Activated T-cell treated with anti-CD3 and anti-CD28 coated beads, Interleukin-2, amount 50 U/mL, for 1 hour (primary cell): ENCODE results near the gene MICAL3.
"Not testable (repeated sequence)": the region's sequence is repeated elsewhere in the genome, so short reads cannot be mapped to it uniquely, and the experiment has no call there.

Experiments
- DNase-seq: peaks from one replicate; pipeline ENCODE4 v3.0.0-alpha.2; 2020

MICAL3 gene

GRCh38 chr22:18024276-18024939 lies at the start of gene MICAL3:
Gene MICAL3, minus strand, starts transcription at chr22:18024561. Its CDS starts 117,749 bp downstream, at chr22:17906812.
- DNase-seq = peak; percentile 75

GRCh38 chr22:18073927-18074326 lies 49.6 kb upstream of the MICAL3 start:
- DNase-seq = not testable (repeated sequence)

DNA sequence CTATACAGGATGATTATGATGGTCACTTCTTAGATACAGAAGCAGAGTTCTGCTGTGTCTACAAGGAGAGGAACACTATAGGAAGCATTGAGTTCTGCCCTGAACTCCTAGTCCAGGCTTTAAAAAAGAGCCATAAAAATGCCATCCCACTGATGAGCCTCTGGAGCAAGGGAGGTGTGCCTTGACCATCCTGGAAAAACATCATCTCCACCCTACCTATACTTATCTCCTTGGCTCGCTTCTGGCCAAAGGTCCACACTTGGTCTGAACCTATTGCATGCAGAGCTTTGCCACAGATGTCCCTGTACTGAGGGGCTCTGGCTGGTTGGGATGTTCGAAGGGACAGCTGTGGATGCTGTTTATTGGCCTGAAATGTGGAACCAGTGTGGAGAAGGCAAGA lies 49.1 kb upstream of the MICAL3 start:
- no peak for DNase-seq

- DNase-seq = no peak
These were observed 47.6 kb upstream of the MICAL3 start for GRCh38 chr22:18071968-18072310.

DNA sequence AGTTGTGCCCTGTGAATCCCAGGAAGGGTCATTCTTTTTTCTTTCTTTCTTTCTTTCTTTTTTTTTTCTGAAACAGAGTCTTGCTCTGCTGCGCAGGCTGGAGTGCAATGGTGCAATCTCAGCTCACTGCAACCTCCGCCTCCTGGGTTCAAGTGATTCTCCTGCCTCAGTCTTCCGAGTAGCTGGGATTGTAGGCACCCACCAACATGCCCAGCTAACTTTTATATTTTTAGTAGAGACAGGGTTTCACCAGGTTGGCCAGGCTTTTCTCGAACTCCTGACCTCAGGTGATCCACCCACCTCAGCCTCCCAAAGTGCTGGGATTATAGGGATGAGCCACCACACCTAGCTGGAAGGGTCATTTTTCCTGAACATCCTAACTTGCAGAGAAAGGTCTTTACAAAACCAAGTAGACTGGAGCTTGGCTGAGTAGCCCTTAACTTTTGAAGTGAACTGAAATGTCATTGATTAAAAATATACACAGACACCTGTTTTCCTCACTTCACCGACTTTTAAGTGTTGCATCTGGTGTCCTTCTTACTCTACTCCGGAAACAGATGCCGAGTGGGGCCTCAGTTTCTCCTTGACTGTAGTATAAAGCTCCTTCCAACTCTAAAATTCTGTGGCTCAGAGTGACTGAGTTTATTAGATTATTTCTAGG lies 47.1 kb upstream of the MICAL3 start:
- not testable (repeated sequence) for DNase-seq

GRCh38 chr22:18070556-18071306 lies 46.4 kb upstream of the MICAL3 start:
- no peak for DNase-seq

GRCh38 chr22:18070041-18070440 lies 45.7 kb upstream of the MICAL3 start:
- no peak for DNase-seq

- DNase-seq = no peak
These were observed 44.7 kb upstream of the MICAL3 start for GRCh38 chr22:18069041-18069440.

GRCh38 chr22:18068381-18068988 lies 44.1 kb upstream of the MICAL3 start:
- no peak for DNase-seq

- no peak for DNase-seq
These were observed 43.4 kb upstream of the MICAL3 start for GRCh38 chr22:18067548-18068341.

DNA sequence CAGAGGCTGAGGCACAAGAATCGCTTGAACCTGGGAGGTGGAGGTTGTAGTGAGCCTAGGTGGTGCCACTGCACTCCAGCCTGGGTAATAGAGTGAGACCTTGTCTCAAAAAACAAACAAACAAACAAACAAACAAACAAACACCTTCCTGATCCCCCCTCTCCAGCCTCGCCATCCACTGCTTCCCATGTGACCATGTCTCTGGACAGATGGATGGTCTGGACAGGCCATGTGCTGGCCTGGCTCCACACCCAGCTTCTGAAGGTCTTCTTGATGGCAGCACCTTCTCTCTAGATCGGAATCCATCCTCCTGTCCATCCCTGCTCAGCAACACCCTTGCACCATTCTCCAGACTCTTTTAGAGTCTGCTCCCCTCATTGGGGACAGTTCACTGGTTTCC lies 42.8 kb upstream of the MICAL3 start:
- DNase-seq = no peak

- no peak for DNase-seq
These were observed 42.0 kb upstream of the MICAL3 start for GRCh38 chr22:18066181-18066859.

DNA sequence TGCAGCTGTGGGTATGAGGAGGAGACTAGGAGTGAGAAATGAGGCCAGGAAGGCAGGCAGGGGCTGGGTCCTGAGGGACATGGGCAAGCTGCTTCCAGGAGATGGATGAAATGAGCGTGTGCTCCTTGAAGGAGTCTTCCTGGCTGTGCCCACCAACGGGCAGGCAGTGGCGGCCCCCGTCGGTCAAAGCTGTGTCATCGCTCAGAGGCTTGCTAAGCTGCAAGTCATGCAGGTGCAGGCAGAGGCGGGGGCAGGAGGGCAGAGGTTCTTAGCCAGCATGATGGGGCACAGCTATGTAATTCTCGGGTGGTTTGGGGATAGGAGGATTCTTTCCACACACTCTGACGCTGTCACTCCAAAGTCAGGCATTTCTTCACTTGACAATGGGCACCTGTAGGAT lies 40.9 kb upstream of the MICAL3 start:
- DNase-seq = no peak

DNA sequence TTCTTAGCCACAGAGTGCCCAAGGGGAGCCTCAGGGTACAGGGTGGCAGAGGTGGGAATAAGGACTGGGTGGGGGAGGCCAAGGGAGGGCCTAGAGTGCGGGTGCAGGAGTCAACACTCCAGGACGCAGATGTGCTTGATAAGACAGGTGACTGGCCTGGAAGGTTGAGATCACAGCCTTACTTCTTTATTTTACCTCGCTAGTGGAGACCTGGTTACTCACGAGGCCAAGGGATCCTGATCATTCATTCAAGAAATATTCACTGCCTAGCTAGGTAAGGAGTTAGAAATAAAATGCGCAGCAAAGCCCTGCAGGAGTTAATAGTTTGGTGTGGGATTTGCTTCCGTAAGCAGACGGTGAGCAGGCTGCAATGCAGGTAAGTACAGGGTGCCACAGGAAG lies 40.3 kb upstream of the MICAL3 start:
- DNase-seq = no peak

- not testable (repeated sequence) for DNase-seq
These were observed 39.4 kb upstream of the MICAL3 start for GRCh38 chr22:18063715-18064114.

GRCh38 chr22:18063306-18063705 lies 38.9 kb upstream of the MICAL3 start:
- DNase-seq = no peak

GRCh38 chr22:18062421-18062820 lies 38.1 kb upstream of the MICAL3 start:
- no peak for DNase-seq

DNA sequence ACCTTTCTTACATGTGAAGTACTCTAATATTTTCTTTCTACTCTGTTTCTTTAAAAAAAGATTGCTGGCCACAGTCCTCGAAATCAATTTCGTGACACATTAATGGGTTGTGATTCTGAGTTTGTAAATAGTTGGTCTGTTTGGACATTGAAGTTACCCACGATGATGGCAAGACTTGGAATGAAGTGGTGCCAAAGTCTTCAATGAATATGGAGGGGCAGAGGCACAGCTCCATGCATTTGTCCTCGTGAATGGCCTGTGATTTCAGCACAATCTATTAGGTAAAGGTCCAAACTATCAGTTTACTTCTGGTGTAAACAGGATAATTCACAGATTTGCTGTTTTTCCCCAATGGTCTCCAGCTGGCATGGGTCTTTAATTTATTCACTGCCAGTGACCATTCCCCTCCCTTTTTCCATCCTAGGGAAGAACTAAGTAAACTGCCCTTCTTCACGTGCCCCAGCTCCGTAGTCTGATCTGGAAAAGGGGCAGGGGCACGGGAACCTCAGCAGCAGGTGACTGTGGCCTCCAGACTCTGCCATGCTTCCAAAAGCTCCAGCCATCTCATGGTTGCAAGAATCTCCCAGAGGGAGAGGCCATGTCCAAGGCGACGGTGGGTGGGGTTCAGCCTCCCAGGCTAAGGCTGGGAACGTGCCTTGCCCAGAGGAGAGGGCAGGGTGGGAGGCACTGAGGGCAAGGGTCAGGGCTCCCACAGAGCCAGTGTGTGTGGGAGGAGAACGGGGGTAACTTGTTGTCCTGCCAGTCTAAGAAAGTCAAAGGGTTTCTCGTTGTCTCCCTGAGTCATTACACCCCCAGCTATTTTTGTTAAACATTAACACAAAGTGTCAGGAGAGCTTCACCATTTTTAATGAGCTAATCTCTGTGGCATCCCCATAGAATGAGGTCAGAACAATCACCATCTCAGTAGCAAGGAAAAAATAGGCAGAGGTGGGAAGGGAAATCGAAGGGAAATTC lies 36.6 kb upstream of the MICAL3 start:
- DNase-seq = no peak

DNA sequence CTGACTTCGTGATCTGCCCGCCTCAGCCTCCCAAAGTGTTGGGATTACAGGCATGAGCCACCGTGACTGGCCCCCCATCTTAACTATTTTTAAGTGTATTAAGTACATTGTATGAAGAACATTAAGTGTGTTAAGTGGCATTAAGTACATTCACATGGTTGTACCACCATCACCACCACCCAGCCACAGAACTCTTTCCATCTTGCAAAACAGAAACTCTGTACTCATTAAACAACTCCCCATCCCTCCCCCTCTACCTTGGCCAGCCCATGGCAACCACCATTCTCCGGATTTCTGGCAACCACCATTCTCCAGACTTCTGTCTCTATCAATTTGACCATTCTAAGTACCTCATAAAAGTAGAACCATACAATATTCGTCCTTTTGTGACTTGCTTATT lies 35.6 kb upstream of the MICAL3 start:
- DNase-seq = no peak

DNA sequence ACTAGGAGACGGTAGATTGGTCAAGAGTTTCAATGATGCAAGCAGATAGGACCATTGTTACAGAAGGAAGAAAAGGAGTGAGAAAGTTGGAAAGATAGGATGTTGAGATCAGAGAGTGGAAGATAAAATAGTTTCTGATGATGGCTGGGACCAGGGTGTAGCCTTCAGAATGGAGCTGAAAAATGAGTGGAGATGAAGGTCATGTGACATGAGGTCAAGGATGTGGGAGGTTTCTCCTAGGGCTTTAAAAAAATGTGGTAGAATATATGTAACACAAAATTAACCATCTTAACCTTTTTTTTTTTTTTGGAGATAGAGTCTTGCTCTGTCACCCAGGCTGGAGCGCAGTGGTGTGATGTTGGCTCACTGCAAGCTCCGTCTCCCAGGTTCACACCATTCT lies 35.1 kb upstream of the MICAL3 start:
- no peak for DNase-seq

- DNase-seq = no peak
These were observed 34.7 kb upstream of the MICAL3 start for GRCh38 chr22:18059094-18059417.
